ENCODE results near the gene PSPH. TPM values are rescaled to one million over a fixed set of nuclear protein-coding genes. Genes with fewer than 3 reads are reported as not detected.

Gene PSPH
- total RNA-seq, 2 experiments from 2014 or later = 15.7 to 18.6 TPM

DNA sequence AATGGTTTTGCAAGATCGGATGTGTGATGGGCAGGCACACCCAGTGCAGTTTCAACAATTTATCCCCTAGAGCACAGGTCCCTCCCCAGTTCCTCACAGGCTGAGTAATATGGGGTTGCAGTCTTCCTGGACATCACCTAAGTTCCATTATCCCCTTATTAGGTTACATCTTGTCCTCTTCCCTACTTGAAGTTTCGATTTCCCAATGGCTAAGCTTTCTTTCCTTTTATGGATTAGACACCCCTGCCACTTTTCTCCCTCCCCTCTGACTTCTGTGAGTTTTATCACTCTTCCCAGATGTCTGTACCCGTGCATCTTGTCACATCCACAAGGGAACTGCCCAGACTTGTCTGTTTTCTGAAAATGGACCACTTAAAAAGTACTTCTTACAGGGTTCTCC, 89.2 kb downstream of the PSPH start:
- Mint-ChIP-seq H3K27ac (no peak overlapping the region), H3K4me3 (no peak overlapping the region), H3K4me1 (ENCODE audit: low read depth) (peaks cover 23% of the 10 kb centered on the region), H3K27me3 (ENCODE audit: low read depth) (no peaks in the 10 kb centered on the region), H3K9me3 (no peaks in the 10 kb centered on the region), H3K36me3 (ENCODE audit: low read depth) (peaks cover 25% of the 10 kb centered on the region)
- no peak for DNase-seq
- intact Hi-C loops (cut with micrococcal nuclease) = loop anchor here (10.0 kb wide), 3 partner anchors 217 to 1207 kb away; partner anchors contain the start of gene SEC61G
- CTCF ChIA-PET = no interaction called here

Other genes starting within 250 kb of the PSPH start
- not detected for gene SEPTIN14, start 188.7 kb downstream of the PSPH start, total RNA-seq
- 1 to 10 TPM; 1.5 to 2.6 TPM for gene ZNF713, start 164.0 kb downstream of the PSPH start, total RNA-seq
- gene MRPS17, start 99.6 kb downstream of the PSPH start, total RNA-seq = 10 to 100 TPM; 17.3 to 18.7 TPM
- gene NIPSNAP2, start 86.9 kb downstream of the PSPH start, total RNA-seq = 10 to 100 TPM; 57.3 to 57.6 TPM
- gene CCT6A, start 321 bp upstream of the PSPH start, total RNA-seq = 100 to 1,000 TPM; 225 to 231 TPM
- 100 to 1,000 TPM; 143 to 159 TPM for gene SUMF2, start 12.8 kb upstream of the PSPH start, total RNA-seq
- gene PHKG1, start 41.5 kb upstream of the PSPH start, total RNA-seq = 1 to 10 TPM; 3.6 to 3.8 TPM
- gene CHCHD2, start 55.0 kb upstream of the PSPH start, total RNA-seq = 100 to 1,000 TPM; 793 TPM
- not detected for gene NUPR2, start 65.0 kb upstream of the PSPH start, total RNA-seq

Data from activated naive CD4-positive, alpha-beta T cell treated with anti-CD3 and anti-CD28 coated beads for 36 hours (primary cell).